SK-N-SH (cell line): Measurements from ENCODE around the gene HPCA. TPM values are rescaled to one million over a fixed set of nuclear protein-coding genes. Genes with fewer than 3 reads are reported as not detected.

Experiments
- CTCF ChIA-PET: fragments of 300-600, 350-600 bp; formaldehyde crosslinking; extraction: SDS; loops from one replicate; lab custom pipeline; 2021; lab: Yijun Ruan, JAX
- POLR2A ChIA-PET: fragments of 350-600 bp; sonication (Branson Sonifier 250); formaldehyde crosslinking; extraction: SDS; loops from one replicate; lab custom pipeline; 2020; ENCODE audit warnings: antibody characterized with exemption, inconsistent platforms; lab: Yijun Ruan, JAX
- DNase-seq: peaks from one replicate; pipeline ENCODE4 v3.0.0; 2012
- H2AFZ ChIP-seq: fragments of 200-600 bp; sonication (generic); 2 replicates; pipeline ENCODE4 v1.8.1; 2016; ENCODE audit warnings: antibody characterized with exemption, mild to moderate bottlenecking, low read depth
- H3F3A ChIP-seq: fragments of 200-600 bp; sonication (generic); replicated peaks from 2 replicates; pipeline ENCODE3; 2016; ENCODE audit warnings: antibody characterized with exemption, mild to moderate bottlenecking; ENCODE audit not compliant: insufficient read depth
- H3K27ac ChIP-seq, 2 experiments: fragments of 200-500 bp in 1 of 2; fragments of 200-600 bp in 1 of 2; sonication (Bioruptor generic) in 1 of 2; sonication (generic), shearing (Covaris generic) in 1 of 2; 2 replicates each; pipeline versions ENCODE4 v1.5.1 to v1.6.1; 2014 to 2016; ENCODE audit warnings: low read depth in 2 of 2, inconsistent platforms in 1 of 2, low read length in 1 of 2, mild to moderate bottlenecking in 1 of 2, mixed read lengths in 1 of 2
- H3K27me3 ChIP-seq: fragments of 200-600 bp; sonication (generic), shearing (Covaris generic); 2 replicates; pipeline ENCODE4 v1.6.1; 2016; ENCODE audit warnings: mixed run types; ENCODE audit not compliant: insufficient read depth
- H3K36me3 ChIP-seq, 2 experiments: fragments of 200-500 bp in 1 of 2; fragments of 200-600 bp in 1 of 2; sonication (Bioruptor generic) in 1 of 2; sonication (generic) in 1 of 2; replicated peaks in 1 of 2; 2 replicates each; pipeline versions ENCODE3 to v1.5.1; 2014 to 2016; ENCODE audit warnings: low read length in 1 of 2, mild to moderate bottlenecking in 1 of 2; ENCODE audit not compliant: insufficient read depth in 2 of 2, control insufficient read depth in 1 of 2
- H3K4me1 ChIP-seq, 2 experiments: fragments of 200-500 bp in 1 of 2; fragments of 200-600 bp in 1 of 2; sonication (Bioruptor generic) in 1 of 2; sonication (generic), shearing (Covaris generic) in 1 of 2; 2 replicates each; pipeline versions ENCODE4 v1.5.1 to v1.6.1; 2014 to 2016; ENCODE audit warnings: low read depth in 1 of 2, low read length in 1 of 2, mixed run types in 1 of 2; ENCODE audit not compliant: insufficient read depth in 2 of 2, control insufficient read depth in 1 of 2
- H3K4me2 ChIP-seq: fragments of 200-600 bp; sonication (generic), shearing (Covaris generic); 2 replicates; pipeline ENCODE4 v1.6.1; 2017; ENCODE audit warnings: mixed run types
- H3K4me3 ChIP-seq, 2 experiments: fragments of 200-500 bp in 1 of 2; fragments of 200-600 bp in 1 of 2; sonication (Bioruptor generic) in 1 of 2; sonication (generic), shearing (Covaris generic) in 1 of 2; 2 replicates each; pipeline versions ENCODE4 v1.5.1 to v1.8.1; 2014 to 2016; ENCODE audit warnings: low read depth in 2 of 2, inconsistent platforms in 1 of 2, low read length in 1 of 2, mild to moderate bottlenecking in 1 of 2, mixed read lengths in 1 of 2, moderate library complexity in 1 of 2
- H3K79me2 ChIP-seq: fragments of 200-600 bp; sonication (generic); 2 replicates; pipeline ENCODE4 v1.8.1; 2017; ENCODE audit warnings: mild to moderate bottlenecking; ENCODE audit not compliant: insufficient read depth
- H3K9ac ChIP-seq: fragments of 200-600 bp; sonication (generic); 2 replicates; pipeline ENCODE4 v1.6.1; 2017; ENCODE audit warnings: mixed run types
- H3K9me2 ChIP-seq: fragments of 200-600 bp; sonication (generic); 2 replicates; pipeline ENCODE4 v1.6.1; 2017; ENCODE audit warnings: mixed run types
- H3K9me3 ChIP-seq: fragments of 200-600 bp; sonication (generic); 2 replicates; pipeline ENCODE4 v1.6.1; 2017; ENCODE audit warnings: mixed run types, mild to moderate bottlenecking, moderate library complexity
- H4K20me1 ChIP-seq: fragments of 200-600 bp; sonication (generic); 2 replicates; pipeline ENCODE4 v1.6.1; 2017; ENCODE audit warnings: mild to moderate bottlenecking, mixed run types; ENCODE audit not compliant: insufficient read depth
- CTCF ChIP-seq: fragments of 200-600 bp; sonication (generic); IDR thresholded peaks from 2 replicates; pipeline ENCODE4 v1.6.1; 2017; ENCODE audit warnings: antibody characterized with exemption, mild to moderate bottlenecking, moderate library complexity
- EP300 ChIP-seq, 2 experiments: IDR thresholded peaks; 2 replicates each; pipeline versions ENCODE4 v1.4.0 to v1.6.1; 2012; ENCODE audit warnings: borderline replicate concordance in 1 of 2, low read depth in 1 of 2, low read length in 1 of 2
- NRF1 ChIP-seq: IDR thresholded peaks from 2 replicates; pipeline ENCODE4 v1.6.1; 2012; ENCODE audit warnings: low read depth, mild to moderate bottlenecking, low read length
- RCOR1 ChIP-seq: fragments of 150-350 bp; IDR thresholded peaks from 2 replicates; pipeline ENCODE4 v1.6.1; 2017; ENCODE audit warnings: antibody characterized with exemption, low read length
- REST ChIP-seq: IDR thresholded peaks from 2 replicates; pipeline ENCODE4 v1.6.1; 2012; ENCODE audit warnings: mild to moderate bottlenecking, low read depth, low read length, moderate library complexity
- SIN3A ChIP-seq: IDR thresholded peaks from 2 replicates; pipeline ENCODE4 v1.6.1; 2012; ENCODE audit warnings: low read depth, mild to moderate bottlenecking, low read length, moderate library complexity, borderline replicate concordance
- USF2 ChIP-seq: fragments of 150-350 bp; IDR thresholded peaks from 2 replicates; pipeline ENCODE4 v1.6.1; 2017; ENCODE audit warnings: antibody characterized with exemption, low read length, low read depth, borderline replicate concordance
- WGBS: methylation state at CpG from one replicate; pipeline ENCODE4 v1.1.6; 2017; ENCODE audit warnings: low lambda C conversion rate; 5-methylcytosine and 5-hydroxymethylcytosine counted together
- polyA plus RNA-seq, 3 experiments: library from polyadenylated mRNA; depleted of rRNA; stranded (reverse); fragments of >200 nt; gene quantifications; 2 replicates each; pipeline ENCODE4 v1.2.3, GENCODE V29; 2012

The HPCA gene
- not detected in 2 replicates for polyA plus RNA-seq (2012; rRNA removed)
- polyA plus RNA-seq (2012; cell fraction: cytosol; rRNA removed) = 0.01 and 0.14 TPM in 2 replicates
- polyA plus RNA-seq (2012; cell fraction: nucleus; rRNA removed) = 0.14 and 0.27 TPM in 2 replicates

GRCh38 chr1:32886004-32886827 is at the start of gene HPCA:
HPCA (plus strand) TSS chr1:32886491; CDS start chr1:32888899, 2,408 bp downstream.
- Histone ChIP-seq H3F3A (no peaks in the 10 kb centered on the region), H3K9ac (no peak within 1 kb of the TSS), H3K9me3 (no peaks in the 10 kb centered on the region), H4K20me1 (0 out of 2 replicates have a peak, but pooled peaks cover 4% of the 10 kb centered on the region), H3K79me2 (no peaks in the 10 kb centered on the region), H3K9me2 (no peaks in the 10 kb centered on the region), H3K36me3 (no peaks in the 10 kb centered on the region), H3K27ac (no peak within 1 kb of the TSS), H3K4me2 (peak within 1 kb of the TSS; percentile 67; the same call in 1 of the 2 replicates), H3K27me3 (peaks cover 5% of the 10 kb centered on the region; the same call in 1 of the 2 replicates), H3K4me1 (peaks cover 0 to 8% of the 10 kb centered on the region in 2 experiments; a peak in 2 of 4 replicates), H2AFZ (no peak within 1 kb of the TSS), H3K4me3 (peak within 1 kb of the TSS in 1 of 2 experiments; percentile 25; a peak in 3 of 4 replicates)
- ChIA-PET CTCF (interaction anchor here (0.6 to 9.0 kb wide), 10 partner anchors 10 to 485 kb away, joined by 3 to 46 read pairs (median 4); partner anchors contain the start of genes AZIN2 and FNDC5), POLR2A (no interaction called here)
- 49% methylated on average over 12 of the region's 79 CpGs for WGBS
- DNase-seq = peak; percentile 76
- TF ChIP-seq REST (peak; percentile 100), RCOR1 (0 out of 2 replicates have a peak, but pooled peaks have one; percentile 16), EP300 (IDR thresholded peaks at IDR 0.05; ENCODE audit: borderline replicate concordance in 1 of 2, low read depth in 1 of 2, low read length in 1 of 2) (no peak), NRF1 (0 out of 2 replicates have a peak, but pooled peaks have one; percentile 6), SIN3A (peak; percentile 87), USF2 (no peak), CTCF (peak; percentile 75)
